GM04504 (cell line): ENCODE data around the gene NAA25.

ENCODE experiments used
- DNase-seq: peaks from one replicate; pipeline ENCODE4 v3.0.0-alpha.2; 2012; ENCODE audit warnings: low read depth

The NAA25 gene

DNA sequence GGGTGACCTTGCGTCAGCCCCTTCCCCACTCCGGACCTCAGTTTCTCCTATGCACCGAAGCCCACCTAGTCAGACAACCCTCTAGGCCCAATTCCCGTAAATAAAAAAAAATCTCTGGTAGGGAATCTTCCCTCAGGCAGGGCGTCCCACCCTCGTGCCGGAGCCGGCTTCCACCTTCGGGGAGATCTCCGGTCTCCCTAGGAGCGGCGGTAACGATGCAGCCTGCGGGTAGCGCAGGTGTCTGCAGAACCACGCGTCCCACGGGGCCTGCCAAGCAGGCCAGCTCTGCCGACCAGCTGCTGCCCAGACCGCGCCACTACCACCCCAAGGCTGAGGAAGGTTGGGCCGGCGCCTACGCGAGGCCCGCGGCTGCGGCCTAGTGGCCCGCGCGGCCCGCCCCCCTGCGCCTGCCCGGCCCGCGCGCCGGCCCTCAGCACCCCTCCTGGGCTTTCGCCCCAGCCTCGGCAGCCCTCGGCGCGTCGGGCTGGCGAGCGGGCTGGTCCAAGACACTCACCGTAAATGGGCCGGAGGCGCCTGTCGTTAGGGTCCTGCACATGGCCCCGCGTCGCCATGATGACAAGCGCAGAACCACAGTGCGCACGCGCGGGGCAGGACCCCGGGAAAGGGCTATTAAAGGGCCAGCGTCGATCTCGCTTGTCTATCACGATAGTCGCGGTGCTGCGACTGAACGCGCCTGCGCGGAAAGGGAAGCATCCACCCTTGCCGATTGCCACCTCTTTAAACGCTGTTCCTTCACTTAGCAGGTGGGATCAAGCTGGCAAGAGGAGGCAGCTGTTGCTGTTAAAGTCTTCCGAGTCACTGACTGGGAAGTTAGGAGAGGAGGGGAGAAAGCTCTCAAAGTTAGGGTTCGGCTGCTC is at the start of gene NAA25:
Gene NAA25, minus strand, starts transcription at position 582 of the 878 bp plus-strand sequence. Its CDS starts 10 bp downstream, at position 572.
- peak; percentile 68 for DNase-seq

DNA sequence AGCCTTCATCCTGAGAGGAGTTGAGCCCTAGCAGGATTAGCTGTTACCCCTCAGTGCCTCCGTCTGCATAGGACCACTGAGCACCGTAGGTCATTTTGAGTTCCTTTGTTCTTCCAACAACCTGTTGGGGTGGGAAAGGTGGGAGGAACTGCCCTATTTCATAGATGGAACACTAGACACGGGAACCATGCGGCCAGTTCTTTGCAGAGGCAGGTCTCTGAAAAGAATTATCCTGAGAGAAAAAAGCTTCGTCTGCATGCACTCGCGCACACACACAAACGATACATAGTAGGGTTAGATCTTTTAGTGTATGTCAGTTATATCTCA is 45.3 kb upstream of the NAA25 start:
- no peak for DNase-seq

DNA sequence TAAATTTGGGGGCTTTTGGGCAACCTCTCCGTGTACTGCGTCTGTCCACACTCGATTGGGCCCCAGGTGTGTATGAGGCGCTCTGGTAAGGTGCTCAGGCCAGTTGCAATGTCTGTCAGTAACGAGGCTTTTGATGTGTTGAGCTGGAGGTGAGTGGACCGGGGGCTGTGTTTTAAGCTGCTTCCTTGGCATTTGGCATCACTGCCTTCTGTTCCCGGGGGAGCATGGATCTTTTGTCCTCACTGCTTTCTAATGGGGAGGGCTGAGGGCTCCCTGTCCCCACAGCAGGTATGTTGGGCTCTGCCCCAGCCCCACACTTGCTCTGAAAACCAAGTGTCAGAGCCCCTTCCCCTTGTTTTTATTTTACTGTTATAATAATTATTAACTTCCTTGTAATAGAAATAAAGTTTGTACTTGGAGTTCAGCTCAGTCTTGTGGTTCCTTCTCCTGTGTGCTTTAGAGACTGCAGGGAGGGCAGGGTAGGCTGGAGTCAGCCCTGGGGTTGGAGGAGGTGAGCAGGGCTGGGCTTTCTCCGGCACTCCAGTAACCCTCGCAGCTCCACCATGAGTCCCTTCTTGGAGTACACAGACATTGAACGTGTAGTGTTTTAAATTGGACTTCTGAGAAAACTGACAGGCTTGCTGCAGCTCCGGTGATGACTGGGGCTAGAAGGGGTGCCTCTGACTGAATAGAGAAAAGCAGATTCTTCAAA is 44.8 kb upstream of the NAA25 start:
- no peak for DNase-seq

DNA sequence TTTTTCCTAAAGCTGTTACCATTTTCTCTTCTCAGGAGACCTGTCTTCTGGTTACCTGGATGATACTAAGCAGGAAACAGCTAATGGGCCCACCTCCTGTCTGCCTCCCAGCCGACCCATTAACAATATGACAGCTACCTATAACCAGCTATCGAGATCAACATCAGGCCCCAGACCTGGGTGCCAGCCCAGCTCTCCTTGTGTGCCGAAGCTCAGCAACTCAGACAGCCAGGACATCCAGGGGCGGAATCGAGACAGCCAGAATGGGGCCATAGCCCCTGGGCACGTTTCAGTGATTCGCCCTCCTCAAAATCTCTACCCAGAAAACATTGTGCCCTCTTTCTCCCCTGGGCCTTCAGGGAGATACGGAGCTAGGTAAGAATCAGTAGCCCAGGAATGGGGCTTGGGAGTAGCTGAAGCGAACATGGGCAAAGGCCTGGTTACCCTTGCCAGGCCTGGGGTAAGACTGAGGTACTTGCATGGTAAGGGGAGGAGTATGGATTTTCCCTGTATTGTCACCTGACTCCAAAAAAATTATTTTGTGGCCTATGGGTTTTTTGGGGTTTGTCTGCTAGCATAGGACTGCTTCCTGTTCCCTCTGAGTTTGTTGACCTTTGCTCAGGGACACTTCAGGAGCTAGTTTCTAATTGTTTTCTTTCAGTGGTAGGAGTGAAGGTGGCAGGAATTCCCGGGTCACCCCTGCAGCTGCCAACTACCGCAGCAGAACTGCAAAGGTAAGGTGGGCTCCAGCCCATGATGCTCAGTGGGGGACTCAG is 43.4 kb upstream of the NAA25 start:
- no peak for DNase-seq

DNA sequence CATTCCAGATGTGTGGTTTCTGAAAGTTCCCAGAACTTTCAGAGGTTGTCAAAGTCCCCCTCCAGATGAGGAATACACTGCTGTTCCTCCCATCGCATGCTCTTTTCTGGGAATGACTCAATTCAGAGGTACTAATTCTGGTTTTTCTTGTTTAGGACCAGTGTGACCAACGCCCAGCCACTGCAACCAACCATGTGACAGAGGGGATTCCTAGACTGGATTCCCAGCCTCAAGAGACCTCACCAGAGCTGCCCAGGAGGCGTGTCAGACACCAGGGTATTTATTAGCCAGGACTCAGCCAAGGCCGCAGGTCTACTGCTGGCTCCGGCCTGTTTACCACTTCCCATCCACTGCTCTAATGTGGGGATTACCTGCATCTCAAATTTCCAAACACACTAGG is 41.0 kb upstream of the NAA25 start:
- DNase-seq: no peak

DNA sequence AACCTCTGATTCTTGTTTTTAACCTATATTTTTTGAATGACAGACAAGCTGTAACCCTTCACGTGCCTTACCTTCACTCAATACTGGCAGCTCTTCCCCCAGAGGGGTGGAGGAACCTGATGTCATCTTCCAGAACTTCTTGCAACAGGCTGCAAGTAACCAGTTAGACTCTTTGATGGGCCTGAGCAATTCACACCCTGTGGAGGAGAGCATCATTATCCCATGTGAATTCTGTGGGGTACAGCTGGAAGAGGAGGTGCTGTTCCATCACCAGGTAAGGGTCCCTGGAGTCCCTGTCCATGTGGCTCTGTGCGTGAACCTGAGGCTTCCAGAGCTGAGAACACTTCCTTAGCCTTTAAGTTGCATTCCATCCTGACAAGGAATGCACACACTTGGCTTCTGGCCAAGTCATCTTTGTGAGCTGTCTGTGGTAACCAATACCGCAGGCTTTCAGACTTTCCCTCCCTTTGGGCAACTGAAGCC is 39.5 kb upstream of the NAA25 start:
- no peak for DNase-seq

DNA sequence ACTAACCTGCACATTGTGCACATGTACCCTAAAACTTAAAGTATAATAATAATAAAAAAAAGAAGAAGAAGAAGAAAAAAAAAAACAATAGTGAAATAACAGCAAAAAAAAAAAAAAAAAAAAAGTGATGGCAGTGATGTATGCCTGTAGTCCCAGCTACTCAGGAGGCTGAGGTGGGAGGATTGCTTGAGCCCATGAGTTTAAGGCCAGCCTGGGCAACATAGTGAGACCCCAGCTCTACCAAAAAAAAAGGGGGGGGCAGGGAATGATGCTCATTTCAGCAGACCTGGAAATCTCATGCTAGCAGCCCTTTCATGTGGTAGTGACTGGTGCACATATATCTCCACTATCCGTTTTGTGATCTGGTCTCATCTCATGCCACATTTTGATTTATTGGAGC is 37.5 kb upstream of the NAA25 start:
- no peak for DNase-seq

DNA sequence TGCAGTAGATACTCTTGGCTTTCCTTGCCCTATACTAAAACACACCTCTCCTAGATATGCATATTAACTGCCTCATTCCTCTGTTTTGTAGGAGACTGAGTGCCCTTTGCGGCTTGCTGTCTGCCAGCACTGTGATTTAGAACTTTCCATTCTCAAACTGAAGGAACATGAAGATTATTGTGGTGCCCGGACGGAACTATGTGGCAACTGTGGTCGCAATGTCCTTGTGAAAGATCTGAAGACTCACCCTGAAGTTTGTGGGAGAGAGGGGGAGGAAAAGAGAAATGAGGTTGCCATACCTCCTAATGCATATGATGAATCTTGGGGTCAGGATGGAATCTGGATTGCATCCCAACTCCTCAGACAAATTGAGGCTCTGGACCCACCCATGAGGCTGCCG is 32.1 kb upstream of the NAA25 start:
- no peak for DNase-seq

DNA sequence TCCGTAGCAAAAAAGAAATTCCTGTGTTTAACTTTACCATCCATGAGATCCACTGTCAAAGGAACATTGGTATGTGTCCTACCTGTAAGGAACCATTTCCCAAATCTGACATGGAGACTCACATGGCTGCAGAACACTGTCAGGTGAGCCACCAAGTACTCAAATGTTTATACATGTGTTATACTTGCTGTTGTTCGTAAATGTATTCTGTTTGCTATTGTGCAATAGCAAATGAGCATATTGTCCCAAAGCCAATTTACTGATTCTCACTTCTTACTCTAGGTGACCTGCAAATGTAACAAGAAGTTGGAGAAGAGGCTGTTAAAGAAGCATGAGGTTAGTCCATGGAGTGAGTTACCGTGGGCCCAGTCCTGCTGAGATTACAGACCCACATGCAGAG is 26.1 kb upstream of the NAA25 start:
- no peak for DNase-seq

DNA sequence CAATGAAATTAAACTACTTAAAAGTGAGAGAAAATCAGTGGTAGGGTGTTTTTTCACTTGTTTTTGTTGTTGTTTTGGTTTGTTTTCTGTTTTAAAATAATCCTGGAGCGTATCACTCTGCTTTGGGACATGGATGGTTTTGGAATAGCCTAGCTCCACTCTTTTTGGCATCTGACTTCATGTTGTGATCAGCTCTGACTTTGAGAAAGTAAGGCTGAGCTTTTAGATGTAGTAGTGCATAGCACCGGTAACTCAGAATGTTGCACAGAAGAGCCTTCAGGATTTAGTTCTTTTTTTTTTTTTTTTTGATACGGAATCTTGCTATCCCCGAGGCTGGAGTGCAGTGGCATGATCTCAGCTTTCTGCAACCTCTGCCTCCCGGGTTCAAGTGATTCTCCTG is 24.8 kb upstream of the NAA25 start:
- no peak for DNase-seq

DNA sequence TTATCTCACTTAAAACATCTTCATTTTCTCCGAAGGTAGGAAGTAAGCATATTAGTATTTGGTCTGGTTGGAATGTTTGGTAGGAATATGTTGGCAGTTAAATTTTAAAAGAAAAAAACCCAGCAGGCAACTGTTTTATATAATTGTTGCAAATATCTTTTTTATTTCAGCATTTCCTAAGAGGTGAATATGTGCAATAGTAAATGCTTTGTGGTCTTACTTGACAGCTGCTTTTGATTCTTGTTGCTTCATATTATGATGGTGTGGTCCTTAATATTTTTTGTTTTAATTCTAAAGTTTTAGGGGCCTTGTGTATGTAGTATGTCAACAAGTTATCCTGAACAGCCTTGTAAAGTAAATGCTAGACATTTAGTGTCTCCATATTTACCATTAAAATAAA is 23.1 kb upstream of the NAA25 start:
- DNase-seq: no peak

DNA sequence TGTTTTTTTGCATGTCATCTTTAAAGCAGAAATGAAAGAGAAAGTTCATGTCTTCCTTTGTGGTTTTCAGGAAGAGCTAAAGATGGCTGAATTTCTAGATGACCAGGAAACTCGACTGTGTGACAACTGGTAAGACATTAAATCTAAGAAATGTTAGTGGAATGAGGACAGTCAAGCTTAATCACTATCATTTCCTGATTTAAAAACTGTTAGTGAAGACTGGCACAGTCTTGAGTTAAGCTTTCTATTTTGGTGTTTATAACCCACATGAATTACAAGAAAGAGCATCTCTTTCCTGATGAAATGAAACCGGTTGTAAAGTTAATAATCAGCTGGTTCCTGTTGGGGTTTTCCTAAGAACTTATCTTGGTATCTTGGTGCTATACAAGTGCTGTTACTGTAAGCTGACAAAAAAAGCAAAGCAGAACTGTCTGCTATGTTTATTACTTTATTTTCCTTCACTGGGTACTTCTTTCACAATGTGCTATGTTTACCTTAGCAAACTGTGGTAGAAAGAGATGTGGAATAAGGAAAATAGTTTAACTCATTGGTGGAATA is 21.9 kb upstream of the NAA25 start:
- DNase-seq: no peak

DNA sequence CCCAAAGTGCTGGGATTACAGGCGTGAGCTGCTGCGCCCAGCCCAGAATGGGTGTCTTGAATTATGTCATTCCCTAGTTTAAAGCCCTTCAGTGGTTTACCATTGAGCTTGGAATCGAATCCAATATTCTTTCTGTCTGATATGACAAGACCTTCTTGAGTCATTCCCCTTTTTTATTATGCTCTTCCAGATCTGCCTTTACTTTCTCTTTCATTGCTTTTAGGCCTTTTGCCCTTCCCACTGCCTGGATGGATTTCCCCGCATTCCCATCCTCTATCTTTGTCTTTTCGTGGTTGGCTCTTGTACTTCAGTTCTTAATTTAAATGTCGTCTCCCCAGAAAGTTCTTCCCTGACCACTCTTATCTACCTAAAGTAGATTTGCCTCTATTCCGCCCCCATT is 18.3 kb upstream of the NAA25 start:
- DNase-seq: no peak

DNA sequence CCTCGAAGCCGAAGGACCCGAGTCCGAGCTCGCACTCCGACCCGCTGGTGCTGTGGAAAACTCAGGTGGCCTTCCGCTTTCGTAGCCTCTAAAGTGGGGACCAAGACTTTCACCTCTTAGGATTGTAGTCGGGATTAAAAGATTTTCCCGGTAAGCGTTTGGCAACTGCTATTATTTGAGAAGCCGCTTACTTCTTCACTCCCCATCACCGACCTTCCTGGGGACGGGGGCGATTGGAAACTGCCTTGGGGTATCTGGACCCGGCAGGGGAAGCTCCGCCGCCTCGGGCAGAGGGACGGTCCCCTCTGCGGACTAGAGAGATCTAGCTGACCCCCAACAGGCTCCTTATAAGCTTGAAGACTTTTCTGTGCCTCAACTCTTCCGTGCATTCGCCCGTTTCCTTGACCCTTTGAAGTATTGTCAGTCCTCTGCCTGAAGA is 17.4 kb upstream of the NAA25 start:
- DNase-seq: no peak

DNA sequence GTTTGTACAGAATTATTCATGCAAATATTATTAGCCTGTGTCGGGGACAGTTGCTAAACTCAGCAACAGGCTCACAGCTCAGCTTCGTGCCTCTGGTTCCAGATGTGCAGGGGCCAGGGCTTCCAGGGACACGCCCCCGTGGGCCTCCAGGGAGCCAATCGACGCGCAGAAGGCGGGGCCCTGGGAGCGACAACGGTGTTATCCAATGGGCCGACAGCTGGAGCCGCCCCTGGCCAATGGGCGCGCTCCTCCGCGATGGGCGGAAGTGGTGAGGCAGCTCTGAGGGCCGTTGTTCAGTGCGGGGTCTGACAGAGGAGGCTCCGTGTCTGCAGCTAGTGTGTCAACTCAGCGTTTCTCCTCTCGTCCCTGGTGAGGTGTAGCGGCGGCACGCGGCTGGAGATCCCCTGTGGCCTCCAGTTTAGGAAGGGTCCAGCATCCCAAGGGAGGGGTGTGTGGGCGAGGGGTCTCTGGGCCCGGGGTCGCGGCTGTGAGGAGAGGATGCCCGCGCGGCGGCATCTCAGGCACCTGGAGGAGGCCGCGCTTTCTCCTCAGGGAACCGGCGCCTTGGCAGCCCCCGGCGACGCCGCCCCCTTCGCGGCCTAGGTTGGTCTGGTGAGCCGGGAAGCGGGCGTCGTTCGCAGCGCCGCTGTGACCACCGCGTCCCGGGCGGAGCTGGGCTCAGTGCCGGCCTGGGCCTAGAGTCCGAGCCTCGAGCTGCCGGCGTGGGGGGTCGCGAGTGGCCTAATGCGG is 16.8 kb upstream of the NAA25 start, which contains the start of gene TRAFD1:
Gene TRAFD1, plus strand, starts transcription at position 311 of the 750 bp plus-strand sequence. CDS start 4,963 bp downstream, outside the sequence.
- DNase-seq: peak; percentile 94

DNA sequence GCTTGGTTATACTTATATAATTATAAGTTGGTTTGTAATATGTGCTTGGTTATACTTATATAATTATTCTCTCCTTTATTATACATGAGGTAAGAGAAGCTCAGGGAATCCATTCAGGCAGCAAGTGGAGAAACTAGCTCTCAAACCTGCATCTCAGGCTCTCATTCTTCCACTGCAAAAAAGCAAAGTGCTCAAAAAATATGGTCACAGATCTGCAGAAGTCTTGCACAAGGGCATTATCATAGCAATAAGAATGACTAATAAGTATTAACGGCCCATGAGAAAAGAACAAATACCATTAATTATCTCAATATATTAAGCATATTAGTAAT is 16.3 kb upstream of the NAA25 start:
- no peak for DNase-seq

DNA sequence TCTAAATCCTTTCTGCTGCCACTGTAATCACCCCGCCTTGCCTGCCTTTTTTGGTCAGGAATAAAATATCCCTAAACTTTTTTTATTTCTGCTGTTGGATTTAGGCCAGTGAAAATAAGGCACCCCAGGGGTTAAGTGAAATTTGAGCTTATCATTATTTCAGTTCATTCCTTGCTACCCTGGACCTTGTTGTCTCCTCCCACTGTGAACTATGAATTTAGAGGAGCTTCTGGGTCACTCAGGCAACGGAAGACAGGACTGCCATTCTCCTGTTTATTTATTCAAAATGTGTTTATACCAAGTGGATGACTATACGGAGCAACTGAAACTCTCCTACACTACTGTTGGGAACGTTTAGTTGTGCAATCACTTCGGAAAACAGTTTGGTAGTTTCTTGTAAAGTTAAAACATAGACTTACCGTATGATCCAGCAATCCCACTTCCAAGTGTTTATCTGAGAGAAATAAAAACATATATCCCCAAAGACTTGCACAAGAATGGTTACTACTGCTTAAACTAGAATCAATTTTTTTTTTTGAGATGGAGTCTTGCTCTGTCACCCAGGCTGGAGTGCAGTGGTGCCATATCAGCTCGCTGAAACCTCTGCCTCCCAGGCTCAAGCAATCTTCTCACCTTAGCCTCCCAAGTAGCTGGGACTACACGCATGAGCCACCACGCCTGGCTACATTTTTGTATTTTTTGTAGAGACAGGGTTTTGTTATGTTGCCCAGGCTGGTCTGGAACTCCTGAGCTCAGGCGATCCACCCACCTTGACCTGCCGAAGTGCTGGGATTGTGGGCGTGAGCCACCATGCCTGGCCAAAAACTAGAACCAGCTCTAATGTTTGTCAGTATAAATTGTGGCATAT is 14.5 kb upstream of the NAA25 start:
- DNase-seq: no peak

DNA sequence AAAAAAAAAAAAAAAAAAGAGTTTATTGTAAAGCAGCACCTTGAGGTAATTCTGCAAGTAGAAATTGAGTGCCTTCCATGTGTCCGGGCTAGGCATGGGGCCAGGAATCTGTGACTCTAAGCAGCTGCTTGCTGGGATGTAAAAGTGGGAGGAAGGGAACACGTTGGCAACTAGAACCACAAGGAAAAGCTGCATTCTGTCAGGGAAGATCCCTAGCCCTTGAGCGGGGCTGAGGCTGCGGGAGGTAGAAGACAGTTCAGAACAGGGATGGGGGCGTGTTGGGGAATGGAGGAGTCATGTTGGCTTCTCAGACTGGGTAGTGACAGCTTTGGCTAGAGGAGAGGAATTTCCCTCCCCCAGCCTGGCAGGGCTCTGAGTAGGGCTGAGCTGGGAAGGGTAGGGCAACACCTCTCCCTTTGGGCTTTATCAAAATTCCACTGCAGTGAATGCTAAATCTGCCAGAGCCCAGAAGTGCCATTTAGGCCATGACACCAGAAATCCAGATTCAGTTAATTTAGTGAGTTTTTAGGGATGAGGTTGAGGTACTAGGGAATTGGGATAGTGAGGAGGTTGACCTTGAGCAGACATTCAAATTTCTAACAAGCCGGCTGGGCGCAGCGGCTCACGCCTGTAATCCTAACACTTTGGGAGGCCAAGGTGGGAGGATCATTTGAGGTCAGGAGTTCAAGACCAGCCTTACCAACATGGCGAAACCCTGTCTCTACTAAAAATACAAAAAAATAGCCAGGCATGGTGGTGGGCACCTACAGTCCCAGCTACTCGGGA is 13.4 kb upstream of the NAA25 start:
- peak; percentile 76 for DNase-seq

DNA sequence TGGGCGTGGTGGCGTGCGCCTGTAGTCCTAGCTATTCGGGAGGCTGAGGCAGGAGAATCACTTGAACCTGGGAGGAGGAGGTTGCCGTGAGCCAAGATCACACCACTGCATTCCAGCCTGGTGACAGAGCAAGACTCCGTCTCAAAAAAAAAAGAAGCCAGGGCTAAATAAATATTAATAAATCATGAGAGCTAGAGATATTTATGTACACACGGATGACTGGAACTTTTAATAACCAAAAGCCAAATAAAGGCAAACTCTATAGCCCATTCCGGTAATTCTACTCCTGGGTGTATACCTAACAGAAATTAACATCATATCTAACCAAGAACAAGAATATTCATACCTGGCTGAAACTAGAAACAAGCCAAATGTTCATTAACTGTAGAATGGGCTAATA is 9.1 kb upstream of the NAA25 start:
- DNase-seq: no peak
